Measurements from ENCODE around the gene PTPRD.

GRCh38 chr9:8651070-8651845 lies 1961.5 kb downstream of the PTPRD start:
- TF ChIP-seq CTCF (IDR thresholded peaks at IDR 0.05) = no peak
- TF ChIP-seq POLR2AphosphoS5 (IDR thresholded peaks at IDR 0.05; ENCODE audit: low read depth, low read length) = no peak
- no peak for TF ChIP-seq SIN3A (IDR thresholded peaks at IDR 0.05; ENCODE audit: borderline replicate concordance, insufficient read depth, low read depth, low read length)
